Measurements from ENCODE around the gene ARL4D.

- TF ChIP-seq EZH2 (IDR thresholded peaks at IDR 0.05; ENCODE audit: low read depth) (no peak), CTCF (conservative IDR thresholded peaks at IDR 0.05) (peak; percentile 60)
Measured at GRCh38 chr17:43428524-43428923, 29.7 kb downstream of the ARL4D start.
